Measurements from ENCODE around the gene FCN1. TPM values are rescaled to one million over a fixed set of nuclear protein-coding genes. Genes with fewer than 3 reads are reported as not detected.

FCN1 gene
- total RNA-seq, 2 donors from 2014 or later: 0.63 to 2.1 TPM

GRCh38 chr9:134890155-134890495 lies 27.6 kb downstream of the FCN1 start:
- Histone ChIP-seq H3K9me3 (no peaks in the 10 kb centered on the region), H3K36me3 (no peaks in the 10 kb centered on the region), H3K4me1 (peaks cover 0 to 6% of the 10 kb centered on the region in 2 donors), H3K27me3 (no peaks in the 10 kb centered on the region), H3K4me3 (no peak overlapping the region), H3K27ac (no peak overlapping the region)
- DNase-seq (ENCODE audit: low spot score): no peak
- no peak for TF ChIP-seq CTCF (IDR thresholded peaks at IDR 0.05)

GRCh38 chr9:134889386-134890154 lies 28.1 kb downstream of the FCN1 start:
- Histone ChIP-seq H3K27me3 (no peaks in the 10 kb centered on the region), H3K36me3 (no peaks in the 10 kb centered on the region), H3K27ac (no peak overlapping the region), H3K4me1 (peaks cover 0 to under 1% of the 10 kb centered on the region in 2 donors), H3K4me3 (no peak overlapping the region), H3K9me3 (no peaks in the 10 kb centered on the region)
- no peak for DNase-seq (ENCODE audit: low spot score)
- no peak for TF ChIP-seq CTCF (IDR thresholded peaks at IDR 0.05)

- Histone ChIP-seq H3K27ac (no peak overlapping the region), H3K27me3 (no peaks in the 10 kb centered on the region), H3K4me1 (no peaks in the 10 kb centered on the region), H3K4me3 (no peak overlapping the region), H3K9me3 (no peaks in the 10 kb centered on the region), H3K36me3 (no peaks in the 10 kb centered on the region)
- no peak for DNase-seq (ENCODE audit: low spot score)
- TF ChIP-seq CTCF (IDR thresholded peaks at IDR 0.05): no peak
These were observed 29.0 kb downstream of the FCN1 start for GRCh38 chr9:134888603-134889190.

GRCh38 chr9:134887686-134888602 lies 29.8 kb downstream of the FCN1 start:
- Histone ChIP-seq H3K27ac (no peak overlapping the region), H3K4me3 (no peak overlapping the region), H3K4me1 (no peaks in the 10 kb centered on the region), H3K27me3 (no peaks in the 10 kb centered on the region), H3K9me3 (no peaks in the 10 kb centered on the region), H3K36me3 (no peaks in the 10 kb centered on the region)
- no peak for TF ChIP-seq CTCF (IDR thresholded peaks at IDR 0.05)
- DNase-seq (ENCODE audit: low spot score): no peak

- no peak for DNase-seq (ENCODE audit: low spot score)
- H3K27me3 ChIP-seq: no peaks in the 10 kb centered on the region
- no peaks in the 10 kb centered on the region for H3K36me3 ChIP-seq
- no peak for TF ChIP-seq CTCF (IDR thresholded peaks at IDR 0.05)
- no peaks in the 10 kb centered on the region for H3K4me1 ChIP-seq
- H3K9me3 ChIP-seq: no peaks in the 10 kb centered on the region
- H3K4me3 ChIP-seq: no peak overlapping the region
- H3K27ac ChIP-seq: no peak overlapping the region
These were observed 30.5 kb downstream of the FCN1 start for GRCh38 chr9:134887219-134887618.
